ENCODE measurements around the gene TLL1.

DNA sequence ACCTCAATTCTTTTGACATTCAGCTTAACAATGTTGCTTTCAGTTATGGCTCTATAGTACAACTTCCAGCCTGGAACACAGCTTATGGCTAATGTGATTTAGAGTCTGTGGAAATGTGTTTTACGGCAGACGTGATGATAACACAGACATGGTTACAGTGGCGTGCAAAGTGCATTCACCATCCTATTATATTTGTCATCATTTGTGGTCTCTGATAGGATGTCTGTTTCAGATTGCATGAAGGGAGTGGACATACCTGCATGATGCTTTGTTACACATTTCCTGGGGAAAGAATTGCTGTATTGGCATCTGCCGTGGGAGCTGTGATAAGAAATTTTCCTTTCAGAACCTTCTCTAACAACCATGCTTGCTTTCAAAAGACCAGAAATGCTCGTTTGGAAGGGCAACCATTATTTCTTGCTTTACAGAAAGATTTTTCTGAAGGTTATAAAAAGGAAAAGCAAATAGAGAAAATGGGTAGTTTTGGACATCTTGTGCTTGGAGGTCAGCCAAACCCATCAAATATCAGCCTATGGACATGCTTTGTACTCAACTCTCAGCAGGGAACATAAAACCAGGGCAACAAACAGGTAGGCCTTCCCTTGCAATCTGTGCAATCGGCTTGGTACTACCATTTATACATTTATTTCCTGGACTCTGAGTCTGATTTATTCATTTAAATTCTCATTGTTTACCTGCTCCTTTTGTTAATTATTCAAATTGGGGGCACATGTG, 273.9 kb downstream of the TLL1 start:
- TF ChIP-seq, protein P1, sequence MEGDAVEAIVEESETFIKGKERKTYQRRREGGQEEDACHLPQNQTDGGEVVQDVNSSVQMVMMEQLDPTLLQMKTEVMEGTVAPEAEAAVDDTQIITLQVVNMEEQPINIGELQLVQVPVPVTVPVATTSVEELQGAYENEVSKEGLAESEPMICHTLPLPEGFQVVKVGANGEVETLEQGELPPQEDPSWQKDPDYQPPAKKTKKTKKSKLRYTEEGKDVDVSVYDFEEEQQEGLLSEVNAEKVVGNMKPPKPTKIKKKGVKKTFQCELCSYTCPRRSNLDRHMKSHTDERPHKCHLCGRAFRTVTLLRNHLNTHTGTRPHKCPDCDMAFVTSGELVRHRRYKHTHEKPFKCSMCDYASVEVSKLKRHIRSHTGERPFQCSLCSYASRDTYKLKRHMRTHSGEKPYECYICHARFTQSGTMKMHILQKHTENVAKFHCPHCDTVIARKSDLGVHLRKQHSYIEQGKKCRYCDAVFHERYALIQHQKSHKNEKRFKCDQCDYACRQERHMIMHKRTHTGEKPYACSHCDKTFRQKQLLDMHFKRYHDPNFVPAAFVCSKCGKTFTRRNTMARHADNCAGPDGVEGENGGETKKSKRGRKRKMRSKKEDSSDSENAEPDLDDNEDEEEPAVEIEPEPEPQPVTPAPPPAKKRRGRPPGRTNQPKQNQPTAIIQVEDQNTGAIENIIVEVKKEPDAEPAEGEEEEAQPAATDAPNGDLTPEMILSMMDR (IDR thresholded peaks at IDR 0.05): no peak
- no peak for TF ChIP-seq ZFX (IDR thresholded peaks at IDR 0.05; ENCODE audit: borderline replicate concordance)
